Ammon's horn (tissue), 1 donor: ENCODE results near the gene CFAP221.

ENCODE experiments used
- DNase-seq: peaks from one replicate; pipeline ENCODE4 v3.0.0-alpha.2; 2016; ENCODE audit warnings: low spot score

Gene CFAP221

DNA sequence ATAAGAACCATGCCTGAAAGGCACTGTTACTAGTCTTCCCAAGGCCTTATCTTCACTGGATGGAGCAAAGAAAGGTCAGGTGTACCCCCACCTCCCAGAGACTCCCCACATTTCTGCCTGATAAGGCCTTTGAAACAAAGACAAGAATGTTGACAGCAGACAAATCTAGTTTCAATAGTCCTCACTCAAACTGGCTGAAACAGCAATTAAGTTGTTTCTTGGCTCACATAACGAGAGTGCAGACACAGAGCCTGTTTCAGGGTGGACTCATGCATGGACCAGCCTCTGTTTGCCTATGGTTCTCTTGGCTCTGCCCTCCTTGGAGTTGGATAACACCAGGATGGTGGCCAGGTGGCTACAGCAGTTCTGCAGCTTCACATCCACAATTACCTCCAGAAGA is 7.5 kb upstream of the CFAP221 start:
- DNase-seq: no peak

DNA sequence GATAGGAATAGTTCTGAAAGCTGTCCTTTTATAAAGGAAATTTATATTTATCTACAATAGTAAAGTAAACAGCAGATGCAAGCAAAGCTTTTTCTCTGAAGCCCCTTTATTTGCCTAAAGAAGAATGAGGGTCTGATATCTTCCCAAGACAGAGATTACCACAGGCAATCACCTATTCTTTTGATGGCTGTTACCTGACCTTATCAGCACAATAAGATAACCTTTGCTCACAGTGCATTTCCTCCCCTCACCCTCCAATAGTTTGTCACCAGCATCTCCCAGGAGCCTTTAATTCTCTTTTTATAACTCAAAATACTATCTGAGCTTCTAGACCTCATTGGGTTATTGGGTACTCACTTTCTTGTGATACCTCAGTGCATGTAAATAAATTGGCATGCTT is 6.5 kb upstream of the CFAP221 start:
- no peak for DNase-seq

DNA sequence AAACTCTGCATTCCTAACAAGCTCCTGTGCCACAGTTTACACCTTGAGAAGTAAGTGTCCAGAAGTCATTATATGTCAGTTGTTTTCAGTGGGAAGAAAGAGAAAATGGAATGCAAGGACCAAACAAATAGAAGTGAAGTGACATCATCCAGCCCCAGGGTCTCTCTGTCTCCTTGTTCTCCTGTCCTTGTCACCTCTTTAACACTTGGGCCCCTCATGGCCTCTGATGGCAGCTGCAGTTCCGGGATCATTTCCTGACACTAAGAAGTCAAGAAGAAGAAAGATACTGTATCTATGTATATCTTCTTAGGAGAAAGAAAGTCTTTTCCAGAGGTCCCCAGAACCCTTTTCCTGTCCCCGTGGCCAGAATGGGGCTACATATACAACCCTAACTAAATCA is 2.8 kb upstream of the CFAP221 start:
- DNase-seq: no peak

DNA sequence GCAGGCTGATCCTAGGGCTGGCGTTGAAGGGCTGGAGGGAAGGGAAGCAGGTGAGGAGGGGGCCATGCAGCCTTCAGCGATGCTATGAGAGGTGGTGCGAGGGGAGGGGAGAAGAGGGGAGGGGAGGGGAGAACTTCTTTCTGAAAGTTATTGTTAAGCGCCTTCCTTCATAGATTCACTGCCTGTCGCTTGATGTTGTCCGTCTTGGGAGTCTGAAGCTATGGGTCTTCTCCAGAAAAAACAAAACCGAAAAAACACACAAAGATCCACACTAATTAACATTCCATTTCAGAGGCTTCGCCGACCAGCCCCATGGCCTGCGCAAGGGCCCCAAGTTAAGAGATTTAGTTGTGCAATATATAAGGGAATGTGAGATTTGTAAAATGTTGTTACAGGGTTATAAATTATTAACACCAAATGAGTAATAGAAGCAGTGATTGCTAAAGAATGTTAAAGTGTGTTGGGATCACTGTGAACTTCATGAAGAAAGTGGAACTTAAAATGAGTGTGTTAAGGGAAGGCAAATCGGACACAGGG is 758 bp downstream of the CFAP221 start:
- DNase-seq: no peak

DNA sequence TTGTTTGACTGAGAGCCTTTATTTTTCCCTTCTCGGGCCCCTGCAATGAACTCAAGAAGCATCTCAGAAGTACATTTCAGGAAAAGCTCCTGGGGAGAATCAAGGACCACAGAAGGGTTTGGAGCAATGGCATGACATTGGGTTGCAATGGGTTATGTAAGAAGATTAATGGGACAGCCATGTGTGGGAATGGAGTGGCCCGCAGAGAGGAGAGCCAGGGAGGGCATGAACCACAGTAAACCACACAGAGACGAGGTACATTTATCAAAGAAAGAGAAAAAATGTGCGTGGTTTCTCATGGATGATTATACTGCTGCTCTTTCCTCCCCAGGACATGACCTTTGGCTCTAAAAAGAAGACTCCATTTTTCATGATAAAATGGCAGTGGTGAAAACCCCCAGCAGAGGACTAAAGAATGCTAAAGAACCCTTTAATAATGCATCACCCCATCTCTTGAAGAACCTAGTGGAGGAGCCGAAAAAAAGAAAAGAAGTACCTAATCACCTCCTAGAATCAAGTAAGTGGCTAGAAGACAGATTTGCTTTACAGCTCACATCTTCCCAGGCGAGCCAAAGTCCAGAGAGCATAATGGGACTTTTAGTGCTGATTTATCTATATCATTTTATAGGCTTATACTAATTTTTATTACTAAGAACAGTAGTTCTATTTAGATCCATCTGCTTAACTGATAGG is 1.7 kb downstream of the CFAP221 start:
- DNase-seq: no peak

DNA sequence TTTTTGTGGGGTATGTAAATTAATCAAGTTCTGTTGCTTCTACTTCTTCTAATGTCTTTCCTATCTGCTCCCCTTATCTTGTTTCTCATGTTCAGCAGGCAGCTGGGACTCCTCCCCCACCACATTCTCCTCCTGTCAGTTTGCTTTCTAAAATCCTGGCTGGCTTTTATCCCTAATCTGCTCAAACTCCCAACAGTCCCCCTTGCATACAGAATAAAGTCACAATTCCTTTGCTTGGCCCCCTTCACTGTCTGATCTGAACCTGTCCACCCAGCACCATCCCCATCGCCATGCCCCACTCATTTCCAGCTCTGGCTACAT is 2.2 kb downstream of the CFAP221 start:
- DNase-seq: no peak

DNA sequence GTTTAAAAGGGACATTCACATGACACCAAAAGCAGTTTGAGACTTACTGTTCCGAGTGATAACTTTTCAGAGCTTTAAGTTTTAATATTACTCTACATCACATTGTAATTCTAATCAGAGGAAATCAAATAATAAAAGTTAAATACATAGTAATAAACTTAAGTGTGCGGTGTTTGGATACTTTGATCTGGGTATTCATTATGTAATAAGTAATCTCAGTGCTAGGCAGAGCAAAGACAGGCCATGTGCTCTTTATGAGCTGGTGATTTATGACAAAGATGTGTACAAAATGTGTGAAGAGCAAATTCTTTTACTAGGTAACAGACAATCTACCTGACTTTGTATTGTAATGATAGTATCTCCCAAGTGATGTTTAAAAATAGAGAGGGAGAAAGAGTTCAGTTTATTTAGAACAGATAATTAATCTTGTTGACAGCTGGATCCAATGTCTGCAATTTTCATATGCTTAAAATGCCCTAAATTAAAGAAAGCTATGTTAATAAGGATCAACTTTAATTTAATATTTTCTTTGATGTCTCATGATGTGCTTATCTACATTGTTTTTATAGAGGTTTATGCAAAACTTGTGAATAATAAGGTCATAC is 4.4 kb downstream of the CFAP221 start:
- no peak for DNase-seq

DNA sequence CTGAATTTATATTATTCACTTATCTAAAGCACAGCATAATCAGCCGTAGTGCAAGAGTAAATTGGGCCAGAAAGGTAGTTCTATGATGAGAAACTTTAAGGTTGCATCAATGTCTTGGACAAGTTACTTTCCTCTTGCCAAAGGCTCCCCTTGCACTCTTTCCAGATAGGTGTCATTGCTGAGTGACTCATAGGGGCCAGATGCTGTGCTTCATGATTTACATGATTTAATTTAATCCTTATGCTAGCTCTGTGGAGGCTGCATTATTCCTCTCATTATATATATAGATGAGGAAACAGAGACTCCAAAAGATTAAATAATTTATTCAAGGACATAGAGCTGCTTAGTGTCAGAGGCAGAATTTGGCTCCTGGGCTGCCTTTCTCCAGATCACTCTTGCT is 5.0 kb downstream of the CFAP221 start:
- no peak for DNase-seq

DNA sequence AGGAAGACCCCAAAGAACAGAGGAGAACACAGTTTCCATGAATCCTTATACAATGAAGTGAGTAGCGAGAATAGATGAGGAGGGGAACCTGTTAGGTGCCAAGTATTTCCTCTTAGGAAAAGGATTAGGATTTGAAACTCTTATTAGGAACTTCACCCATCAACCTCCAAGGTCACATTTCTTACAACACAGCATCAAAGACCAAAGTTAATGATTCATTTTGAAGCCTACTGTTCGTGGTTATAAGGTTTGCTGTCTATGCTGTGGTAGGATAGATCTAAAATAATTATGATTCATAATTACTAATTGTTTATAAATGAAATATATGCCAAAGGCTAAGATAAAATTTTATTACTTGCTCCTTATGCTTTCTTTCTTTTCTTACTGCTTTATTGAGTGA is 6.1 kb downstream of the CFAP221 start:
- no peak for DNase-seq

DNA sequence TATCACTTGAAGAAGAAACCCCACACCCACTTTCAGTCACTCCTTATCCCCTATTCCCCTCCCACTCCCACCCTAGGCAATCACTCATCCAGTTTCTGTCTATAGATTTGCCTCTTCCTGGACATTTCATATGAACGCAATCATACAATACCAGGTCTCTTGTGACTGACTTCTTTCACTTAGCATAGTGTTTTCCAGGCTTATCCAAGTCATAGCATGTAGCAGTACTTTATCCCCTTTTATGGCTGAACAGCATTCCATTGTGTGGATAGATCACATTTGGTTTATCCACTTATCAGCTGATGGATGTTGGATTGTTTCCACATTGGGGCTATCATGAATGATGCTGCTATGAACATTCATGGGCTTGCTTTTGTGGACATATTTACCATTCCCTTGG is 6.6 kb downstream of the CFAP221 start:
- DNase-seq: no peak

DNA sequence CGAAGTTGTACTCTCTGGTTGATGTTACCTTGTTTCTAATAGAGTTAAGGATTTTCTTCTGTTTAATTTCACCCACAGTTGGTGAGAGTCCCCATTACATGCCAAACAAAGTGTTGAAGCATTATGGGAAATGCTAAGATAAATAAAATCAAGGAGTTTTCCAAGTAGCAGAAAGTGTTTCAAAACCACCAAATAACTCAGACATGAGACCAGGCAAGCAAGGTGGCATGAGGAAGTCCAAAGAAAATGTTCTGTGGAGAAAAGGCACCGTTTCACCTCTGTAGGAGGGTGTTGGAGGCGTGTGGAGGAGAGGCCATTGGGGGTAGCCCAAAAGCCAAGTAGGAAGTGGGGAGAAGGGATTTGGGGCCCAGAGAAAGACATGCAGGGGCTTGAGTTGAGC is 8.7 kb downstream of the CFAP221 start:
- DNase-seq: no peak

DNA sequence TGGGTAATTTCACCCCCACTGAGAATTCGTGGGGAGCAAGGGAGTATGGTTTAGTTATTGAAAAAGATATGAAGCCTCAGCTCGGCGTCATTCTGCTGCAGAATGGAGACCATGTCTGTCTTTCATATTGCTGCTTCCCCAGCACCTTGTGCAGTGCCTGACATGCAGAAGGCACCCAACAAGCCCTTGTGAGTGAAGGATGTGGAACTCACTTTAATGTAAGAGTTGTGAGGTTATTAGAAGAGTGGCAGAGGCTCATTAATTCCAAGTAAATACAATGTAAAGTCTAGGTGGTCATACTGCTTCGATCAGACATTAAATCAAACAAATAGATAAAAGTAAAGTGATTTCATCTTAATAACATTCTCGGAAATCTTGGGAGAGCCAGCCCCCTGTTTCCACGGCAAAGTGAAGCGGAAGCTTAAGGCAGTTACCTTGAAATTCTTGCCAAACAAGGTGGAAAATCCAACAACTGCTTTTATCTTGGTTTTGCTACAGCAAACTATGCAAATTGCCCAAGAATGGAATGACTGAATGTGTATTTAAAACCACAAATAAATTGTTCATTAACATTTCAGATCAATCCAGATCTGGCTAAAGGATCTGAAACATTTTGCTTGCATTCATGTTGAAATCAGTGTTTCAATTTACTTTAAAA is 9.6 kb downstream of the CFAP221 start:
- DNase-seq: no peak

DNA sequence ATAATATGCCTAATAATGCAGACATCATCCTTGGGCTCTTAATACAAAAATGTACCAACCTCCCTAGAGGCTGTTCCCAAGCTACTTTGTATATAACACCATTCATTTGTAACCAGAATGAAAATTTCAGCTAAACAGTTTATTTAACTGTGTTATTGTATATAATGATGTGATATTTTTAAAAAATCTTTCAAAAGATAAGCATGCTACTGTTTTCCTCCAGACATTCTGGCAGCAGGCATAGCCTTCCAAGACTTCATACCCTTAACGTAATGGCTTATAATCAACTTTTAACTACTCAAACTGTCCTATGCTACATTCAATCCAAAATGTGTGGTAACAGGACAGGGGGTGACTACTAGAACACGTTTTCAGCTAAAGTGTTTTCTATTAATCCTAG is 21.2 kb downstream of the CFAP221 start:
- no peak for DNase-seq

DNA sequence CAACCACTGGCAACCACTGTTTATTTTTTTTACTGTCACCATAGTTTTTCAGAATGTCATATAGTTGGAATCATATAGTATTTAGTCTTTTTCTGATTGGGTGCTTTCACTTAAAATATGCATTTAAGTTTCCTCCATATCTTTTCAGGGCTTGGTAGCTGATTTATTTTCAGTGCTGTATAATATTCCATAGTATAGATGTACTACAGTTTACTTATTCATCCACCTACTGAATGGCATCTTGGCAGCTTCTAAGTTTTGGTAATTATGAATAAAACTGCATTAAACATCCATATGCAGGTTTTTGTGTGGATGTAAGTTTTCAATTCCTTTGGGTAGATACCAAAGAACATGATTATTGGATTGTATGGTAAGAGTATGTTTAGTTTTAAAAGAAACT is 23.0 kb downstream of the CFAP221 start:
- DNase-seq: no peak

DNA sequence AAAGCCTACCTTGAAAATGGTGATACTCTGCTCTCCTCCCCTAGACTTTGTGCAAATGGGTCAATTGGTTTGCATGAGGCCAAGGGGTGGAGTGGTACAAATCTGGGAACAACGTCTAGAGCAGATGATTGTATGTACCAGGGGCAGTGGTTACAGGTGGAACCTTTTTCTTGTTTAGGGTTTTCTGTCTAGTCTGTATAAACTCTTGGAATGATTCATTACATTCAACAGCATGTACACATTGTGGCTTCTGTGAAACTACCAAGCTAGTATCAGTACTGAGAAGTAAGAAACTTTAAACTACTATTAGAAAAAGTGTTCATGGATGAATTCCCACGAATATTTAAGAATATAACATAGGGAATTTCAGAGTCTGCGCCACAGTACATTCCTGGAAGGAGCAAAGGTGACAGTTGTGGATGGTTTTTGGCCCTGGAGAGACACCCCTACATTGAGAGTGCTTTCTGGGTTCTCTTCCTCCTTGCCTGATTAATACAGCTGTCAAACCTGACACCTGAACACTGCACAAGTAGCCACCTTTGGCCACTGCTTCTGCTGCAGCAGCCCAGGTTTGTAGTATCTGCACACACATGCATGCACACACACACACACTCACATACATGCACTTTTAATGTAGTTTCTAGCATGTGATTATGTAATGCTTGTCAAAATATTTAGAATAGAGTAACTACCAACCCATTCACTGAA is 30.0 kb downstream of the CFAP221 start:
- no peak for DNase-seq

DNA sequence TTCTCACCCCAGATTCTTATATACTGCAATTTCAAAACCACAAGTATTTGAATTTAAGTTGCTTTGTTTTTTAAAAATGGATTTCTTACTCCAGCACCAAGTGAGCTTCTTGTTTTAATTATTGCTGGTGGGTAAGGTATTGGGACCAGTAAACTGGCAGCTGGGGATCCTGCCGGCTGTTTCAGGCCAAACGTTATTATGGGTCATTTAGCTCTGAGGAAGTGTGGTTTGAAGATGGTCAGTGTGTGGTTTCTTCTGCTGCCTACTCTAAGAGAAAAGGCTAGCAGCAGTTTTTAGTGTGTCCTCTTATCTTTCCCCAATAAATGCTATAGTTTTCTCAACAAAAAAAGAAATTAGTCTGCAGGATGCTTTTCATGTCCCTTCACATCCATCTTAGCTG is 30.6 kb downstream of the CFAP221 start:
- DNase-seq: no peak

DNA sequence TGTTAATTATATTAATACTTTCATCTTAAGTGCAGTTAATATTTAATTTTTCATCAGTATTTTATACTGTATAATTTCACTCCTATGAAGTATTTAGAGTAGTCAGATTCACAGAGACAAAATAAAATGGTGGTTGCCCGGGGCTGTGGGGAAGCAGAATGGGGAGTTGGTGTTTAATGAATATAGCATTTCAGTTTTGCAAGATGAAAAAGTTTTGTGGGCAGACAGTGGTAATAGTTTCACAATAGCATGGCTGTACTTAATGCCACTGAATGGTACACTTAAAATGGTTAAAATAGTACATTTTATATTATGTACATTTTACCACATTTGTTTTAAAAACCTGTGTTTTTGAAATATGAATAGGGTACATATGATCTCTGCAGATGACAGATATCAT is 31.2 kb downstream of the CFAP221 start:
- no peak for DNase-seq

DNA sequence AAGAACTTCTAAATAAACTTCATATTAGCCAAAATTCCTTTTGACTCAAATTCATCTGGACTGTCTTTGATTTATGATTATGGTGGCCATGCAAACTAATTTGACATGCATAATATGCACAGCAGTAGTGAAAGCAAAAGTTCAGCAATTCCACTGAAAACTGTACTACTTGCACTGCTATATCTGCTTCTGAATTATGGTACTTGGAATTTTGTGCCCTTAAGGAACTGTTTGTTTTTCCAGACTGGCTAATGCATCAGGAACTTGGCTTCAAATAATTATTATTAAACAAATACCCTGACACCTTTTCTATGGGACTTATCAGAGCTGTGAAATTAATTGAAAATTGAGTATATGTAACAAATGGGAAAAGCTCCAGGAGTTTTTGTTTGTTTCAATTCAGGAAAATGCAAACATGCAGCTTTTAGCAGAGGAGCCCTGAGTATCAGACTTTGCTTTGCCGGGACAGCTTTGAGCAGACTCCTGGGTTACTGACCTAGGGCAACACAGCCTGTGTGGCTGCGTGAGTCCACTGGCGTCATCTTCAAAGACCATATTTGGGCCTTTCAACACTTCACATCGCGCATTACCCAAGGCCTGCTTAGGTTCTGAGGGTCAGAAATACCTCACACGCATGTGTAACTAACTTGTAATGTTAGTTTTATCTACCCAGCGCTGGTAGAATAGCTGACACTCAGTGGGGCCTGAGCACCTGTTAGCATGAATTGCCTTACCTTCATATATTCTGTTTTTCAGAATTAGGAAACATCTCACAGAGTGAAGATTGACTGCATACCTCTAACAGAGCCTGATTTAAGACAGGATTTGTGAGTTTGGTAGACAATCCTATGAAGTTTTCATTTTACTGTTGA is 35.4 kb downstream of the CFAP221 start:
- no peak for DNase-seq

DNA sequence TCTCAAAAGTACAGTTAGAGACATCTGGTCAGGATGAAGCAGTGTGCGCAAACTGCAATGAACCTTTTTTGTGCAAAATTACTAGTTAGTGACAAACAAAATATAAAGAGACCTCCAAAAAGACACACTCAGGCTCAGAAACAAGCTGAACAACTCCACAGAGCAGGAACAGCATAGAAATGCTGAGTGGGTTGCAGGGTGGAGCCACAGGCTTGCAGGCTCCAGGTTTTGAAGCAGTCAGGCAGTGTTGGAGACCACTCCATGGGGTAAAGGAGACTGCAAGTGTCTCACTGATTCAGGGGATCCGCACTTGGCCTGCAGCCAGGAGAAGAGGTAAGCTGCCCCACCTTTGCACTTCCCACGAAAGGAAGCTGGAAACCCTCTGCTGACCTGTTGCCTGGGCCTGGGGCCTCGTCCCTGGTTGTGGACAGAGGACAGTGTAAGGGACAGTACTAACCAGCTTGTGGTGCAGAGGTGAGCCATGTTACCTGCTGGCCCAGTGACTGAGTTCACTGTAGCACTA is 36.4 kb downstream of the CFAP221 start:
- DNase-seq: no peak

DNA sequence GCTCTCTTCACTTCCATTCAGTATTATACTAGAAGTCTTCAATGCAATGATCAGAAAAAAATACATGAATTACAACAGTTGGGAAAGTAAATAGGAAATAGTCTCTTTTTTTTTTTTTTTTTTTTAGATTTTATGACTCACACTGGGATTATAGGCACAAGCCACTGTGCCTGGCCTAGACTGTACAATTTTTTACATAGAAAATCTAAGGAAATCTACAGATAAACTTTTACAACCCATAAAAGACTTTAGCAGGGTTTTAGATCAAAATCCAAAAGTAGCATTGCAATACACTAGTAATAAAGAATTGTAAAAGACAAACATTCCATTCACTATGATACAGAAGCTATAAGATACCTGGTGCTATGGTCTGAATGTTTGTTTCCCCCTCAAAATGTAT is 39.0 kb downstream of the CFAP221 start:
- no peak for DNase-seq

DNA sequence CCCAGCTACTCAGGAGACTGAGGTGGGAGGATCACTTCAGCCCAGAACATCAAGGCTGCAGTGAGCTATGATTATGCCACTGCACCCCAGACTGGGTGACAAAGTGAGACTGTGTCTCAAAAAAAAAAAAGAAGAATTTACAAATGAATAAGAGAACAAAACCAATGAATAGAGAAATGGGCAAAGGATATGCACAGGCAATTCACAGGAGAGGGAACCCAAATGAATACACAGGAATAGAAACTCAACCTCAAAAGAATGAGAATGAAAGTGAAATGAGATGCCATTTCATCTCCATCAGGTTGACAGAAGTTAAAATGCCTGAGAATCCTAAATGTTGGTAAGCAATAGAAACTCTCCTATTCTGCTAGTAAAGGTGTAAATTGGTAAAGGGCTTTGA is 40.2 kb downstream of the CFAP221 start:
- no peak for DNase-seq

DNA sequence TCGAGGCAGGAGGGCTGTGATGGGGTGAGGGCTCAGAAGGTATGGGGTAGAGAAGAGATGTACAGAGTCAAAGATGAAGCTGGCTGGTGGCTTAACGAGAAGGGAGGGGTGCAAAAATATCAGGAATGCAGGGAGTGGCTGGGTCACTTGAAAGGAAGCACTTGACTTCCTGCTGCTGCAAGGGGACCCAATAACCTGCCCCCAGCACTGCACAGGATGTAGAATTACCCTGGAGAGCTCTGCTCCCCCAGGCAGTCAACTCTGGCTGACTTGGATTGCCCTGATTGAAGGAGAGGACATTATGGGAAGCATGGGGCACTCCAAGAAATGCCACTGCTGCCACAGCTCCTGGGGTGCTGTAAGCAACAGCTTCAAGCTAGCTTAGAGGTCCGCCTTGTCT is 41.8 kb downstream of the CFAP221 start:
- DNase-seq: no peak
